ENCODE data around the gene SFXN3. TPM values are rescaled to one million over a fixed set of nuclear protein-coding genes. Genes with fewer than 3 reads are reported as not detected.

SFXN3 gene
- total and polyA plus RNA-seq, 10 of the 15 experiments (the other 5 are each of a cell fraction or from before 2014, with no cell fraction given): 0.05 to 11.3 (median 1.2) TPM

DNA sequence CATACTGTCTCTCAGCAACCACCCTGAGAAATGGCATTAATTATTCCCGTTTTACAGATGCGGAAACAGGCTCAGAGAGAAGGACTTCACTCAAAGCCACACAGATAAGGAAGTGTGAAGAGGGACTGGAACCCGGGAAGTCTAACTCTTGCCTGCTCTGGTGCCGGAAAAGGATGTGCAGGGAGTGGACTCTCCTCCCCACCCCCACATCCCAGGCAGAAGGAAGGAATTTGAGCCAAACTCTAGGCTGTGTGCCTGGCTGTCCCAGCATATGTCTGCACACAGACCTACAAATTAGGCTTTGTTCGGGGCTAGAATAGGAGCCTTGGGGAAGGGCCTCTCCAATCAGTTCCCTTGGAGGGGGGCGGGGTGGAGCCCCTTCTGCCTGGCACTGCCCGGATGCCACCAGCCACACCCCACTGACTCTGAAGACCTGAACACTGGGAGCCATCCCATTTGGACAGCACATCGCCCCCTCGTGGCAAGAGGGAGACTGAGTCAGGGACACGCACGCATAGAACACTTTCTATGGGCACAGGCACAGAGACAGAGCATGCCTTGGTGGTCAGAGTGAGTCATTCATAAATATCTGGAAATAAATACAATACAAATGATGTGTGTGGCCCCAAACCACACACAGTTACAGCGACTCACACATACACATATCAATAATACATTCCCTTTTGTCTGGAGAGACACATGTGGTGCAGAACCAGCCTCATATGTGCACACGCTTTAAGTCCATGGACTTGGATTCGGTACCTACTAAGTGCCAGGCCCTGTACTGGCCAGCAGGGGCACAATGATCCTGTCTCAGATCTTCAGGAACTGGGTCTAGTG is 18.3 kb upstream of the SFXN3 start (continued):
- TF ChIP-seq NFIC (IDR thresholded peaks at IDR 0.05; ENCODE audit: low read depth, low read length) (no peak), MEF2A (IDR thresholded peaks at IDR 0.05; ENCODE audit: insufficient read depth, low read depth, low read length) (0 out of 2 replicates have a peak, but pooled peaks have one; percentile 14), PML (IDR thresholded peaks at IDR 0.05; ENCODE audit: low read length) (no peak)

DNA sequence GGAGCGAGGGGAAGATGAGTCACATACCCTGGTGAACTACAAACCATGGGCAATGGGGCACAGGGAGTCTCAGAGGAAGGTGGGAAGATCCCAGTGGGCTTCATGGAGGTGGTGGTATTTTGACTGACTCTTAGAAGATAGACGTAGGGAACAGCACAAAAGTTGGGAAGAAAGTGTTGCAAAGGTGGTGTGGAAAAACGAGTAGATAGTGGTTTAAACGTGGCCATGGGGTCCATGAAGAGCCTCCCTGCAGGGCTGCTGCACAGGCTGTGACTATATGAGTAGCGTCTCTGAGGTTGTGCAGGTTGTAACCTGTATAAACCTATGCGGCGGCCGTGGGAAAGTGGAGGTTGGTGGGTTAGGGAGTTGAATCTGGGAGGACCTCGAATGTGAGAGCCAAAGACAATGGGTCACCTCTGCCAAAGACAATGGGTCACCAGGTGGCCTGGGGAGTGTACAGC is 17.6 kb upstream of the SFXN3 start:
- Histone ChIP-seq H3K4me1 (ENCODE audit: control insufficient read depth, insufficient read depth, low read length) (peaks cover 8% of the 10 kb centered on the region), H3K79me2 (ENCODE audit: control insufficient read depth, insufficient read depth, low read length) (no peaks in the 10 kb centered on the region), H3K9ac (ENCODE audit: control insufficient read depth, insufficient read depth, low read length) (no peak overlapping the region), H2AFZ (ENCODE audit: control insufficient read depth, low read depth, low read length) (no peak overlapping the region), H3K27me3 (replicated peaks in 1 of 2; ENCODE audit: control insufficient read depth in 2 of 2, insufficient read depth in 2 of 2, low read length in 1 of 2) (peaks cover 7 to 10% of the 10 kb centered on the region in 2 experiments), H4K20me1 (ENCODE audit: control insufficient read depth, insufficient read depth) (no peaks in the 10 kb centered on the region), H3K4me3 (no peak overlapping the region), H3K27ac (ENCODE audit: control insufficient read depth, insufficient read depth) (no peak overlapping the region), H3K4me2 (ENCODE audit: control insufficient read depth, insufficient read depth) (no peak overlapping the region), H3K9me3 (replicated peaks; ENCODE audit: control insufficient read depth, insufficient read depth, low read length) (no peaks in the 10 kb centered on the region), H3K36me3 (ENCODE audit: control insufficient read depth in 2 of 2, insufficient read depth in 2 of 2, low read length in 1 of 2) (no peaks in the 10 kb centered on the region)
- ChIA-PET POLR2A (no interaction called here), RAD21 (ENCODE audit: unreplicated experiment) (interaction anchor here (0.9 to 3.2 kb wide), 2 partner anchors 14 to 26 kb away, joined by 6 to 26 read pairs; partner anchors contain the start of genes LZTS2, MRPL43 and TWNK), SMC1A (ENCODE audit: uncharacterized antibody, unreplicated experiment) (interaction anchor here (1.2 to 2.4 kb wide), 3 partner anchors 15 to 135 kb away, joined by 4 to 9 read pairs (median 6); no protein-coding TSS in a partner anchor), CTCF (interaction anchor here (0.6 to 6.8 kb wide), 15 partner anchors 11 to 477 kb away, joined by 3 to 91 read pairs (median 8); partner anchors contain the start of genes LZTS2, MRPL43, PDZD7 and SFXN3)
- in situ Hi-C loops (cut with MboI) (no loop called here), intact Hi-C loops (cut with micrococcal nuclease; ENCODE audit: unreplicated experiment) (loop anchor here (1.0 kb wide), 1 partner anchor 14 kb away; the partner anchor contains the start of gene LZTS2)
- DNase-seq (ENCODE audit: low read depth, low spot score) (no peak), FAIRE-seq (no peak), ATAC-seq (no peak)
- 40% methylated on average over 9 of the region's 9 CpGs for WGBS (ENCODE audit: insufficient coverage, insufficient replicate concordance, low lambda C conversion rate, missing lambda C conversion rate)
- BruUV-seq (replicated peaks): no TSS peak
- TF ChIP-seq BACH1 (IDR thresholded peaks at IDR 0.05; ENCODE audit: borderline replicate concordance) (no peak), TCF3 (IDR thresholded peaks at IDR 0.05; ENCODE audit: borderline replicate concordance, insufficient read depth, low read depth, low read length) (no peak), SREBF1 (IDR thresholded peaks at IDR 0.05; ENCODE audit: low read length) (no peak), HCFC1 (IDR thresholded peaks at IDR 0.05; ENCODE audit: low read length) (no peak), CHD2 (IDR thresholded peaks at IDR 0.05; ENCODE audit: borderline replicate concordance, low read depth, low read length) (no peak), MTA2 (IDR thresholded peaks at IDR 0.05; ENCODE audit: low read depth) (no peak), NFIC (IDR thresholded peaks at IDR 0.05; ENCODE audit: low read depth, low read length) (no peak), WRNIP1 (IDR thresholded peaks at IDR 0.05; ENCODE audit: borderline replicate concordance, low read depth, low read length) (no peak), SMAD1 (IDR thresholded peaks at IDR 0.05; ENCODE audit: low read depth, partially characterized antibody) (no peak), ZNF622 (IDR thresholded peaks at IDR 0.05) (no peak), YY1 (IDR thresholded peaks at IDR 0.05; ENCODE audit: low read depth, low read length) (no peak)
- TF ChIP-seq, protein P1, sequence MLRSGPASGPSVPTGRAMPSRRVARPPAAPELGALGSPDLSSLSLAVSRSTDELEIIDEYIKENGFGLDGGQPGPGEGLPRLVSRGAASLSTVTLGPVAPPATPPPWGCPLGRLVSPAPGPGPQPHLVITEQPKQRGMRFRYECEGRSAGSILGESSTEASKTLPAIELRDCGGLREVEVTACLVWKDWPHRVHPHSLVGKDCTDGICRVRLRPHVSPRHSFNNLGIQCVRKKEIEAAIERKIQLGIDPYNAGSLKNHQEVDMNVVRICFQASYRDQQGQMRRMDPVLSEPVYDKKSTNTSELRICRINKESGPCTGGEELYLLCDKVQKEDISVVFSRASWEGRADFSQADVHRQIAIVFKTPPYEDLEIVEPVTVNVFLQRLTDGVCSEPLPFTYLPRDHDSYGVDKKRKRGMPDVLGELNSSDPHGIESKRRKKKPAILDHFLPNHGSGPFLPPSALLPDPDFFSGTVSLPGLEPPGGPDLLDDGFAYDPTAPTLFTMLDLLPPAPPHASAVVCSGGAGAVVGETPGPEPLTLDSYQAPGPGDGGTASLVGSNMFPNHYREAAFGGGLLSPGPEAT (IDR thresholded peaks at IDR 0.05; ENCODE audit: low read depth): no peak
- TF ChIP-seq, protein P2, sequence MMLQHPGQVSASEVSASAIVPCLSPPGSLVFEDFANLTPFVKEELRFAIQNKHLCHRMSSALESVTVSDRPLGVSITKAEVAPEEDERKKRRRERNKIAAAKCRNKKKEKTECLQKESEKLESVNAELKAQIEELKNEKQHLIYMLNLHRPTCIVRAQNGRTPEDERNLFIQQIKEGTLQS (IDR thresholded peaks at IDR 0.05; ENCODE audit: borderline replicate concordance, extremely low read depth, low read depth, low read length): no peak
- TF ChIP-seq, protein P3, sequence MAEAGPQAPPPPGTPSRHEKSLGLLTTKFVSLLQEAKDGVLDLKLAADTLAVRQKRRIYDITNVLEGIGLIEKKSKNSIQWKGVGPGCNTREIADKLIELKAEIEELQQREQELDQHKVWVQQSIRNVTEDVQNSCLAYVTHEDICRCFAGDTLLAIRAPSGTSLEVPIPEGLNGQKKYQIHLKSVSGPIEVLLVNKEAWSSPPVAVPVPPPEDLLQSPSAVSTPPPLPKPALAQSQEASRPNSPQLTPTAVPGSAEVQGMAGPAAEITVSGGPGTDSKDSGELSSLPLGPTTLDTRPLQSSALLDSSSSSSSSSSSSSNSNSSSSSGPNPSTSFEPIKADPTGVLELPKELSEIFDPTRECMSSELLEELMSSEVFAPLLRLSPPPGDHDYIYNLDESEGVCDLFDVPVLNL (IDR thresholded peaks at IDR 0.05; ENCODE audit: low read depth, low read length): no peak
